Measurements from ENCODE around the gene CNP. TPM values are rescaled to one million over a fixed set of nuclear protein-coding genes. Genes with fewer than 3 reads are reported as not detected.

CNP gene
- total and polyA plus RNA-seq, 2 of the 8 experiments (the other 6 are each of a cell fraction or from before 2014, with no cell fraction given): 21.9 to 60.6 TPM

GRCh38 chr17:41939693-41940090 is 26.9 kb upstream of the CNP start (continued):
- no peak for TF ChIP-seq SAP30 (IDR thresholded peaks at IDR 0.05; ENCODE audit: insufficient read depth, insufficient replicate concordance, low read length)
- TF ChIP-seq USF2 (IDR thresholded peaks at IDR 0.05; ENCODE audit: low read length): no peak

Data from H1 (cell line).